K562 (cell line): ENCODE results near the gene OR52A5. TPM values are rescaled to one million over a fixed set of nuclear protein-coding genes. Genes with fewer than 3 reads are reported as not detected.

ENCODE experiments used
- CREB1 ChIP-seq, 2 experiments: sonication (generic) in 1 of 2; formaldehyde crosslinking in 1 of 2; IDR thresholded peaks; 2 replicates each; pipeline versions ENCODE4 v1.6.1 to v1.8.0; 2012 to 2022; ENCODE audit warnings: inconsistent platforms in 1 of 2, mild to moderate bottlenecking in 1 of 2, missing genetic modification reagents in 1 of 2, moderate library complexity in 1 of 2
- CUX1 ChIP-seq: fragments of 200-800 bp; sonication (Bioruptor generic); IDR thresholded peaks from 2 replicates; pipeline ENCODE4 v1.6.1; 2016; ENCODE audit warnings: missing genetic modification characterization, missing compliant biosample characterization
- ESRRA ChIP-seq: fragments of 450-650 bp; IDR thresholded peaks from 2 replicates; pipeline ENCODE4 v1.6.1; 2014; ENCODE audit warnings: low read depth, mild to moderate bottlenecking, moderate library complexity, borderline replicate concordance
- FOSL1 ChIP-seq: fragments of 200-800 bp; sonication (Bioruptor generic); conservative IDR thresholded peaks from 2 replicates; pipeline ENCODE4 v1.6.1; 2016; ENCODE audit warnings: missing genetic modification characterization, missing compliant biosample characterization
- GTF2B ChIP-seq: IDR thresholded peaks from 2 replicates; pipeline ENCODE4 v1.6.1; 2011; ENCODE audit not compliant: insufficient read length; ENCODE audit errors: extremely low read depth
- GTF2E2 ChIP-seq: fragments of 200-800 bp; sonication (Bioruptor generic); IDR thresholded peaks from 2 replicates; pipeline ENCODE4 v1.6.1; 2016; ENCODE audit warnings: missing genetic modification characterization, missing compliant biosample characterization
- HNRNPUL1 ChIP-seq: fragments of 200-400 bp; formaldehyde crosslinking; IDR thresholded peaks from 2 replicates; pipeline ENCODE4 v1.6.1; 2017; ENCODE audit warnings: low read length
- MEIS2 ChIP-seq: fragments of 450-650 bp; IDR thresholded peaks from 2 replicates; pipeline ENCODE4 v1.6.1; 2014; ENCODE audit warnings: mild to moderate bottlenecking; ENCODE audit not compliant: partially characterized antibody
- NELFE ChIP-seq: IDR thresholded peaks from 2 replicates; pipeline ENCODE4 v1.6.1; 2011; ENCODE audit warnings: mild to moderate bottlenecking; ENCODE audit not compliant: insufficient read depth, insufficient read length
- NFE2L1 ChIP-seq: fragments of 450-650 bp; IDR thresholded peaks from 2 replicates; pipeline ENCODE4 v1.6.1; 2016; ENCODE audit warnings: missing genetic modification characterization, low read depth, mild to moderate bottlenecking, missing compliant biosample characterization, moderate library complexity, borderline replicate concordance
- NR4A1 ChIP-seq, 2 experiments: fragments of 250-450 bp in 1 of 2; fragments of 450-650 bp in 1 of 2; sonication (Bioruptor Pico) in 1 of 2; IDR thresholded peaks; 2 replicates each; pipeline versions ENCODE4 v1.4.0 to v1.6.1; 2016 to 2020; ENCODE audit warnings: mild to moderate bottlenecking in 2 of 2, missing compliant biosample characterization in 1 of 2, missing genetic modification characterization in 1 of 2, moderate library complexity in 1 of 2
- SIN3A ChIP-seq, 2 experiments: fragments of 150-350 bp in 1 of 2; IDR thresholded peaks; 2 replicates each; pipeline ENCODE4 v1.6.1; 2011 to 2016; ENCODE audit warnings: borderline replicate concordance in 2 of 2, low read depth in 2 of 2, low read length in 2 of 2, mild to moderate bottlenecking in 2 of 2, moderate library complexity in 2 of 2; ENCODE audit not compliant: control insufficient read depth in 1 of 2
- STAG1 ChIP-seq: sonication (generic); formaldehyde crosslinking; IDR thresholded peaks from 2 replicates; pipeline ENCODE4 v1.5.0; 2020; ENCODE audit warnings: missing genetic modification reagents, borderline replicate concordance
- TAF15 ChIP-seq: fragments of 200-400 bp; formaldehyde crosslinking; IDR thresholded peaks from 2 replicates; pipeline ENCODE4 v1.6.1; 2017; ENCODE audit warnings: mild to moderate bottlenecking, low read depth, low read length, moderate library complexity
- TGIF2 ChIP-seq: sonication (generic); formaldehyde crosslinking; IDR thresholded peaks from 2 replicates; pipeline ENCODE4 v1.8.1; 2022; ENCODE audit warnings: mild to moderate bottlenecking, missing genetic modification reagents, moderate library complexity
- TRIM28 ChIP-seq: fragments of 450-650 bp; IDR thresholded peaks from 2 replicates; pipeline ENCODE4 v1.6.1; 2017
- ZBTB2 ChIP-seq: fragments of 450-650 bp; IDR thresholded peaks from 2 replicates; pipeline ENCODE4 v1.6.1; 2016; ENCODE audit warnings: antibody characterized with exemption
- ZNF324 ChIP-seq: fragments of 250-450 bp; sonication (Bioruptor Pico); IDR thresholded peaks from 2 replicates; pipeline ENCODE4 v1.4.0; 2020; ENCODE audit warnings: mild to moderate bottlenecking
- ZNF586 ChIP-seq: fragments of 450-650 bp; formaldehyde crosslinking; conservative IDR thresholded peaks from 2 replicates; pipeline ENCODE4 v1.4.0; 2020; ENCODE audit warnings: mild to moderate bottlenecking, moderate library complexity
- ZNF695 ChIP-seq: fragments of 450-650 bp; formaldehyde crosslinking; IDR thresholded peaks from 2 replicates; pipeline ENCODE4 v1.4.0; 2020; ENCODE audit warnings: mild to moderate bottlenecking, moderate library complexity
- ZNF76 ChIP-seq: fragments of 250-450 bp; sonication (Bioruptor Pico); IDR thresholded peaks from 2 replicates; pipeline ENCODE4 v1.4.0; 2020; ENCODE audit warnings: mild to moderate bottlenecking, moderate library complexity, borderline replicate concordance
- ZSCAN32 ChIP-seq: fragments of 450-650 bp; formaldehyde crosslinking; IDR thresholded peaks from 2 replicates; pipeline ENCODE4 v1.4.0; 2020; ENCODE audit warnings: mild to moderate bottlenecking, moderate library complexity
- ZZZ3 ChIP-seq: fragments of 450-650 bp; IDR thresholded peaks from 2 replicates; pipeline ENCODE4 v1.6.1; 2016; ENCODE audit warnings: antibody characterized with exemption, mild to moderate bottlenecking, moderate library complexity
- polyA plus RNA-seq, 8 experiments: library from polyadenylated mRNA; depleted of rRNA in 4 of 8; stranded (reverse) in 5 of 8; unstranded in 3 of 8; fragments of >200 nt; fragmentation: Nextera tagmentation in 2 of 8; fragmentation: Illumina TruSeq in 1 of 8; extraction: Ambion mirVana in 2 of 8; extraction: Trizol in 1 of 8; gene quantifications; 2 replicates each; pipeline versions ENCODE4 v1.2.1 to v1.2.3, GENCODE V29; 2011 to 2014; ENCODE audit warnings: inconsistent platforms in 1 of 8, missing spikeins in 1 of 8
- total RNA-seq, 7 experiments: library from RNA; depleted of rRNA in 6 of 7; stranded (reverse); fragments of >200 nt in 6 of 7; fragmentation: Illumina TruSeq in 2 of 7; extraction: Trizol in 2 of 7; gene quantifications; 2 replicates each; pipeline versions ENCODE4 v1.2.1 to v1.2.3, GENCODE V29; 2011 to 2021; ENCODE audit warnings: low replicate concordance in 1 of 7

The OR52A5 gene
- total and polyA plus RNA-seq, 9 of the 15 experiments (the other 6 are each of a cell fraction or from before 2014, with no cell fraction given), result 0.04 to 1.1 (median 0.94) TPM; not detected in 6

- TF ChIP-seq CUX1 (CRISPR knock-in tag) (no peak), NELFE (no peak), HNRNPUL1 (no peak), SIN3A (IDR thresholded peaks at IDR 0.05; ENCODE audit: borderline replicate concordance in 2 of 2, control insufficient read depth in 1 of 2, low read depth in 2 of 2, low read length in 2 of 2) (no peak), ZBTB2 (0 out of 2 replicates have a peak, but pooled peaks have one; percentile 49), NR4A1 (CRISPR knock-in tag; IDR thresholded peaks at IDR 0.05) (no peak), NR4A1 (tag; IDR thresholded peaks at IDR 0.05) (no peak), ESRRA (no peak), TRIM28 (no peak), NFE2L1 (tag) (no peak), GTF2B (no peak), FOSL1 (tag) (peak; percentile 87), ZNF76 (CRISPR knock-in tag) (no peak), ZNF324 (CRISPR knock-in tag) (no peak), CREB1 (IDR thresholded peaks at IDR 0.05) (no peak), CREB1 (CRISPR knock-in tag; IDR thresholded peaks at IDR 0.05) (no peak), ZNF586 (CRISPR knock-in tag) (no peak), MEIS2 (no peak), STAG1 (no peak), ZSCAN32 (CRISPR knock-in tag) (no peak), ZZZ3 (no peak), TAF15 (no peak), ZNF695 (CRISPR knock-in tag) (no peak), GTF2E2 (tag) (no peak), TGIF2 (CRISPR knock-in tag) (no peak)
Measured at GRCh38 chr11:5107285-5107684, 30.9 kb downstream of the OR52A5 start (continued).
